ENCODE results near the gene KANSL1. TPM values are rescaled to one million over a fixed set of nuclear protein-coding genes. Genes with fewer than 3 reads are reported as not detected.

The KANSL1 gene
- total and polyA plus RNA-seq, 10 of the 15 experiments (the other 5 are each of a cell fraction or from before 2014, with no cell fraction given) = 4.7 to 60.6 (median 28.0) TPM

- Histone ChIP-seq H2AFZ (ENCODE audit: control insufficient read depth, low read depth, low read length) (no peak overlapping the region), H3K27me3 (replicated peaks in 1 of 2; ENCODE audit: control insufficient read depth in 2 of 2, insufficient read depth in 2 of 2, low read length in 1 of 2) (no peaks in the 10 kb centered on the region), H3K27ac (ENCODE audit: control insufficient read depth, insufficient read depth) (no peak overlapping the region), H3K79me2 (ENCODE audit: control insufficient read depth, insufficient read depth, low read length) (peaks cover 97% of the 10 kb centered on the region), H3K9me3 (replicated peaks; ENCODE audit: control insufficient read depth, insufficient read depth, low read length) (no peaks in the 10 kb centered on the region), H3K4me2 (ENCODE audit: control insufficient read depth, insufficient read depth) (no peak overlapping the region), H4K20me1 (ENCODE audit: control insufficient read depth, insufficient read depth) (0 out of 2 replicates have a peak, but pooled peaks cover 3% of the 10 kb centered on the region), H3K4me1 (ENCODE audit: control insufficient read depth, insufficient read depth, low read length) (peaks cover 38% of the 10 kb centered on the region), H3K36me3 (ENCODE audit: control insufficient read depth in 2 of 2, insufficient read depth in 2 of 2, low read length in 1 of 2) (no peaks in the 10 kb centered on the region; a peak in 2 of 4 replicates), H3K9ac (ENCODE audit: control insufficient read depth, insufficient read depth, low read length) (no peak overlapping the region), H3K4me3 (no peak overlapping the region)
- in situ Hi-C loops (cut with MboI) (no loop called here), intact Hi-C loops (cut with micrococcal nuclease; ENCODE audit: unreplicated experiment) (no loop called here)
- 78% methylated on average over 5 of the region's 5 CpGs for WGBS (ENCODE audit: insufficient coverage, insufficient replicate concordance, low lambda C conversion rate, missing lambda C conversion rate)
- BruUV-seq (replicated peaks) = TSS peak; percentile 4
- ChIA-PET CTCF (interaction anchor here (0.8 to 5.0 kb wide), 15 partner anchors 9 to 95 kb away, joined by 3 to 24 read pairs (median 5); partner anchors contain the start of gene KANSL1), RAD21 (ENCODE audit: unreplicated experiment) (interaction anchor here (0.7 to 3.5 kb wide), 5 partner anchors 25 to 95 kb away, joined by 3 to 19 read pairs (median 3); no protein-coding TSS in a partner anchor), SMC1A (ENCODE audit: uncharacterized antibody, unreplicated experiment) (interaction anchor here (1.1 to 9.1 kb wide), 14 partner anchors 8 to 68 kb away, joined by 3 to 113 read pairs (median 16); no protein-coding TSS in a partner anchor), POLR2A (interaction anchor here (0.5 to 2.9 kb wide), 8 partner anchors 20 to 975 kb away, joined by 3 to 12 read pairs (median 4); no protein-coding TSS in a partner anchor)
- no peak for FAIRE-seq
- no peak for ATAC-seq
- DNase-seq (ENCODE audit: low read depth, low spot score) = no peak
- TF ChIP-seq SREBF1 (IDR thresholded peaks at IDR 0.05; ENCODE audit: low read length) (no peak), SMARCA5 (IDR thresholded peaks at IDR 0.05) (no peak), ZNF24 (IDR thresholded peaks at IDR 0.05) (no peak), NFYB (IDR thresholded peaks at IDR 0.05; ENCODE audit: insufficient read depth, low read depth, low read length) (no peak), CTCF (IDR thresholded peaks at IDR 0.05 in 2 of 3, conservative IDR thresholded peaks at IDR 0.05 in 1 of 3; ENCODE audit: control insufficient read depth in 2 of 3, extremely low read depth in 1 of 3, insufficient read depth in 1 of 3, low read depth in 3 of 3, low read length in 3 of 3) (no peak), ASH2L (IDR thresholded peaks at IDR 0.05; ENCODE audit: borderline replicate concordance, low read depth) (no peak), HCFC1 (IDR thresholded peaks at IDR 0.05; ENCODE audit: low read length) (no peak), USF2 (IDR thresholded peaks at IDR 0.05; ENCODE audit: borderline replicate concordance, low read depth, low read length) (no peak), HDAC2 (IDR thresholded peaks at IDR 0.05) (no peak), ZBTB40 (IDR thresholded peaks at IDR 0.05; ENCODE audit: borderline replicate concordance) (no peak), EP300 (IDR thresholded peaks at IDR 0.05; ENCODE audit: borderline replicate concordance in 1 of 2, control insufficient read depth in 1 of 2, low read depth in 2 of 2, low read length in 2 of 2) (no peak), USF1 (IDR thresholded peaks at IDR 0.05; ENCODE audit: borderline replicate concordance, extremely low read length, insufficient read depth, low read depth, low read length) (no peak)
Measured at GRCh38 chr17:46117850-46118696, 75.2 kb downstream of the KANSL1 start.
